Measurements from ENCODE around the gene CYP27B1.
"Not testable (repeated sequence)": the region's sequence is repeated elsewhere in the genome, so short reads cannot be mapped to it uniquely, and the experiment has no call there.

Gene CYP27B1

DNA sequence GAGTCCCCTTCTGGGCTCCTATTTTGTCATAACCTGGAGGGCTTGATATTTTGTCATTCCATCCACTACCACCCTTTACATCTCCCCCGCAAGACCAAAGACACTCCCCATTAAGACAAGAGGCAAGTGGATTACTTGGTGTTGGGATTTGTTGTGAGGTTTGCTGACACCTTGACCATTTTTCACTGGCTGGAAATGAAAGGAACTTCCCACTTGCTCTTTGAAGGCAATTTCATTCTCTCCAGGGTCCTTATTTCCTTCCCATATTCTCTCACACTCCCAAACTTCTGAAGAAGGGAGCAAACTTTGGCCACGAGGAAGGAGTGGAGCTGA lies 43.3 kb downstream of the CYP27B1 start:
- DNase-seq (ENCODE audit: low read depth in 1 of 2, low spot score in 1 of 2), result no peak

DNA sequence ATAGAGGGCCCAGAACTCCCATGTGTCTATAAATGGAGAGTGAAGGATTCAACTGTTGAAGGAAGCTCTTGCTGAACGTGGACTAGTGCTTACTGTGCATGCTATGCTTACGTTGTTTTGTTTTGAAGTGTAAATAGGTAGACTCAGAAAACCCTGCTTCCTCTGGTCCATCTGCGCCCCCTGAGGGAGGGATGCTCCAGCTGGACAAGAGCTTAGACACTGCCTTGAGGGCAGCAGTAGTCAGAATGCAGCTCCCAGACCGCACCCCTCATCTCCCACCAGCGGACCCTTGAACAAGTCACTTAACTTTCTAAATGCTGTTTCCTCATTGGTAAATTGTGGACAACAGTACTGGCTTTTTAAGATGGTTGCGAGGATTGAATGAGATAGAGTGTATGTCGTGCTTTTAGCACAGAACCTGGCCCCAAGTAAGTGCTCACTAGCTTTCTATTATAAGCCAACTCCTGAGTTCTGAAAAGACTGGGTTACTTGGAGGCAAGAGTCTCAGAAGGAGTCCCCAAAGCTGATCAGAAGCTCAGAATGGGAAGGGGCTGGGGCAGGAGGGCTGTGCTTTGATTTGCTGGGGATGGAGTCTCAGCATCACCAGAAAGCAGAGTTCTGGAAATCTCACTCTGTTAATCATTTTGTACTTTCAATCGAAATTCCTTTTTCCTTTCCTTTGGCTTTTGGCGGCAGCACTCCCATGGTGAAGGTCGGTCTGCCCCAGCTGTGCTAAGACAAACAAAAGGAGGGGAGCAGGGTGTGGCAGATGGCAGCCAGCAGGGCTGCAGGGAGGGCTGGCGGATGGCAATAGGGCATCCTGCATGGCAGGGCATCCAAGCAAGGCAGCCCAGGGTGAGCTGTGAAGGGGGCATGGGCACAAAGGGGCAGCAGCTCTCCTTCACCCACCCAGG lies 43.9 kb downstream of the CYP27B1 start:
- DNase-seq (ENCODE audit: low read depth in 1 of 2, low spot score in 1 of 2), result no peak

DNA sequence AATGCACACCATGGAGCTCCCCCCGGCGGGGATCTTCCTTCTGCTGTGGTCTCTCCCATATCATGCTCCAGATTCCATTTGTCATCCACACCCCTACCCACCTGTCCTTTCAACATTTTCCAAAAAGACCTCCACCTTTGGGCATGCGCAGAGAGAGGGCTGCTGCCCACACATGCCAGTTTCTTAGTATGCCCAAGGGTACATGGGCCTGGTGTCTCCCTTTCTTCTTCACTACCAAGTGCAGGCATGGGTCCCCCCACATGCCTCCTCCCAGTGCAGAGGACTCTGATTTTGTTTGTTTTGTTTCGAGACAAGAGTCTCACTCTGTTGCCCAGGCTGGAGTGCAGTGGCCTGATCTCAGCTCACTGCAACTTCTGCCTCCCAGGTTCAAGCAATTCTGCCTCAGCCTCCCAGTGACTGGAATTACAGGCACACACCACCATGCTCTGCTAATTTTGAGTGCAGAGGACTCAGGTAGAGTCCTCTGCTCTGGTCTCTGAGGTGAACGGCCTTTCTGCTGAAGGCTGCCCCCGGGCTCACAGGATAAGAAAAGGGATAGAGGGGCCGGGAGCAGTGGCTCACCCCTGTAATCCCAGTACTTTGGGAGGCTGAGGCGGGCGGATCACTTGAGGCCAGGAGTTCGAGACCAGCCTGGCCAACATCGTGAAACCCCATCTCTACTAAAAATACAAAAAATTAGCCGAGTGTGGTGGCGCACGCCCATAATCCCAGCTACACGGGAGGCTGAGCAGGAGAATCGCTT lies 44.9 kb downstream of the CYP27B1 start:
- DNase-seq (ENCODE audit: low read depth in 1 of 2, low spot score in 1 of 2), result not testable (repeated sequence)

DNA sequence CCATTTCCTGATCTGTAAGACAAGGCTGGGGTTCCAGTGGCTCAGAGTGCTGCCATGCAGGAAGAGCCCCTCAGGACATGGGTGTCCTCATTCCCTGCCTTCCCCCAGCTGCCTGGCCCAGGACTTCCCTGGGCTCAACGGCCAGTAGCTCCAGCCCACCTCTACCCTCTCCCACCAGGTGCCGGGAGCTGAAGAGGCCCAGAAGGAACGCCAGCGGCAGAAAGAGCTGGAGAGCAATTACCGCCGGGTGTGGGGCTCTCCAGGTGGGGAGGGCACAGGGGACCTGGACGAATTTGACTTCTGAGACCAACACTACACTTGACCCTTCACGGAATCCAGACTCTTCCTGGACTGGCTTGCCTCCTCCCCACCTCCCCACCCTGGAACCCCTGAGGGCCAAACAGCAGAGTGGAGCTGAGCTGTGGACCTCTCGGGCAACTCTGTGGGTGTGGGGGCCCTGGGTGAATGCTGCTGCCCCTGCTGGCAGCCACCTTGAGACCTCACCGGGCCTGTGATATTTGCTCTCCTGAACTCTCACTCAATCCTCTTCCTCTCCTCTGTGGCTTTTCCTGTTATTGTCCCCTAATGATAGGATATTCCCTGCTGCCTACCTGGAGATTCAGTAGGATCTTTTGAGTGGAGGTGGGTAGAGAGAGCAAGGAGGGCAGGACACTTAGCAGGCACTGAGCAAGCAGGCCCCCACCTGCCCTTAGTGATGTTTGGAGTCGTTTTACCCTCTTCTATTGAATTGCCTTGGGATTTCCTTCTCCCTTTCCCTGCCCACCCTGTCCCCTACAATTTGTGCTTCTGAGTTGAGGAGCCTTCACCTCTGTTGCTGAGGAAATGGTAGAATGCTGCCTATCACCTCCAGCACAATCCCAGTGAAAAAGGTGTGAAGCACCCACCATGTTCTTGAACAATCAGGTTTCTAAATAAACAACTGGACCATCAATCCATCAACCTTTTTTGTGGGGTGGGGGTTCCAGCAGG lies 46.0 kb downstream of the CYP27B1 start:
- no peak for DNase-seq (ENCODE audit: low read depth in 1 of 2, low spot score in 1 of 2)

DNA sequence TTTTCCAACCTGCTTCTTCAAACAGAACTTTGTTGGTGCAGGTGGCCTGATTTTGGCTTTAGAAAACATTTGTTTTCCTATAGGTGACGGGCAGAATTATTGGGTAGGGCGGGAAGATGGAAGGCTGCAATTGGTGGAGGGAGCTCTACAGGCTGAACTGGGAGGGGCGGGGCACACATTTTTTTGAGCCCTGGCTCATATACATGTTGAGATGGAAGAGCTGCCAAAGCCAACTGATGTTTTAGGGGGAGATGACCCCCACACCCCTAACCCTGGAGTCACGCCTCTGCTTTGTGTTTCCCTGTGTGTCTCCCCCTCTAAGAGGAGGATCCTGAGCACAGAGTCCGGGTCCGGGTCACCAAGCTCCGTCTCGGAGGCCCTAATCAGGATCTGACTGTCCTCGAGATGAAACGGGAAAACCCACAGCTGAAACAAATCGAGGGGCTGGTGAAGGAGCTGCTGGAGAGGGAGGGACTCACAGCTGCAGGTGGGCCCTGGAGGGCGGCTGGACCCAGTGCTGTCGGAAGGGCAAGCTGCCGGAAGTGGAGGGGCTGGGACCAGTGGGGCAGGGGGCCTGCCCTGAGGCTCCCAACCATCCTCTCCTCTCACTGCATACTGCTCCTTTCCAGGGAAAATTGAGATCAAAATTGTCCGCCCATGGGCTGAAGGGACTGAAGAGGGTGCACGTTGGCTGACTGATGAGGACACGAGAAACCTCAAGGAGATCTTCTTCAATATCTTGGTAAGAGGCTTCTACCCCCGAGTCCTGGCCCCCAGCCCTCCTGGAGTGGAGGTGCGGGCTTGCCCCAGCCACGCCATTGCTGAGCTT lies 46.9 kb downstream of the CYP27B1 start:
- DNase-seq (ENCODE audit: low read depth in 1 of 2, low spot score in 1 of 2), result no peak

DNA sequence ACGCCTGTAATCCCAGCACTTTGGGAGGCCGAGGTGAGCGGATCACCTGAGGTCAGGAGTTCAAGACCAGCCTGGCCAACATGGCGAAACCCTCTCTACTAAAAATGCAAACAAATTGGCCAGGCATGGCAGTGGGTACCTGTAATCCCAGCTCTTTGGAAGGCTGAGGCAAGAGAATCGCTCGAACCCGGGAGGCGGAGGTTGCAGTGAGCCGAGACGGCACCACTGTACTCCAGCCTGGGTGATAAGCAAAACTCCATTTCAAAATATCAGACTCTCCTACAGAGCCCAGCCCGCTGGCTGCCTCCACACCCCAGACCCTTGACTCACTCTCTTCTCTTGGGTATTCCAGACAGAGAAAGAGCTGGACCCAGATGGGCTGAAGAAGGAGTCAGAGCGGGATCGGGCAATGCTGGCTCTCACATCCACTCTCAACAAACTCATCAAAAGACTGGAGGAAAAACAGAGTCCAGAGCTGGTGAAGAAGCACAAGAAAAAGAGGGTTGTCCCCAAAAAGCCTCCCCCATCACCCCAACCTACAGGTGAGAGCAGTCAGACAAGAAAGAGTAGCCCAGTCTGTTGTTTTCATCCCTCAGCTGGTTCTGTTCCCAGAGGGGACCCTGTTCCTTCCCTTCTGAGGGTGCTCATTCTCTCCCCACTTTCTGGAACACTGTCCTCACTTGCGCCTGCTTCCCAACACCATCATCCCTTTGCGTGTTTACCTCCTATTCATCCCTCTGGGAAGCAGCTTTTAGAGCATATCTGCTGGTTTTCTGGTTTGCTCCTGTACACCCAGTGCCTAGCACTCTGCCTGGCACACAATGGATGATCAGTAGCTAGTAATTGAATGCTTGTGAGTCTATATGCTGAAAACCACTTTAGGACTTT lies 48.0 kb downstream of the CYP27B1 start:
- DNase-seq (ENCODE audit: low read depth in 1 of 2, low spot score in 1 of 2), result no peak

DNA sequence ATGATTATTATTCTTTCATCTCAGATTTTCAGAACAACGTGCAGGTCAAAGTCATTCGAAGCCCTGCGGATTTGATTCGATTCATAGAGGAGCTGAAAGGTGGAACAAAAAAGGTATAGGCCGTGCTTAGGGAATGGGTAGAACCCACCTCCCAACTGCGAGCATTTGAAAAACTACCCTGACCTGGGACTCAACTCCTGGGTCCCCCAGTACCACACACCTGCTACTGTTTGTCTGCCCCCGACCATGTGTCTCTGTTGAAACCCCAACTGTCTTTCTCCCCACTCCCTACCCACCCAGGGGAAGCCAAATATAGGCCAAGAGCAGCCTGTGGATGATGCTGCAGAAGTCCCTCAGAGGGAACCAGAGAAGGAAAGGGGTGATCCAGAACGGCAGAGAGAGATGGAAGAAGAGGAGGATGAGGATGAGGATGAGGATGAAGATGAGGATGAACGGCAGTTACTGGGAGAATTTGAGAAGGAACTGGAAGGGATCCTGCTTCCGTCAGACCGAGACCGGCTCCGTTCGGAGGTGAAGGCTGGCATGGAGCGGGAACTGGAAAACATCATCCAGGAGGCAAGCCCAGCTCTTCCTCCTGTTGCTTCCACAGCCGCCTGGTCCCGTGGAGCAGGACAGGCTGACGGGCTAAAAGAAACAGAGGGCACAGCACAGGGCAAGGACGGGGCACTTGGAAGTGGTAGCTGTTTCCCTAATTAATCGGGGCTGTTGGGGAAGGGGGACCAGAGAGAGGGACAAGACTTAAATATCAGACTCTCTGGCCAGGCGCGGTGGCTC lies 48.8 kb downstream of the CYP27B1 start:
- DNase-seq (ENCODE audit: low read depth in 1 of 2, low spot score in 1 of 2), result no peak

DNA sequence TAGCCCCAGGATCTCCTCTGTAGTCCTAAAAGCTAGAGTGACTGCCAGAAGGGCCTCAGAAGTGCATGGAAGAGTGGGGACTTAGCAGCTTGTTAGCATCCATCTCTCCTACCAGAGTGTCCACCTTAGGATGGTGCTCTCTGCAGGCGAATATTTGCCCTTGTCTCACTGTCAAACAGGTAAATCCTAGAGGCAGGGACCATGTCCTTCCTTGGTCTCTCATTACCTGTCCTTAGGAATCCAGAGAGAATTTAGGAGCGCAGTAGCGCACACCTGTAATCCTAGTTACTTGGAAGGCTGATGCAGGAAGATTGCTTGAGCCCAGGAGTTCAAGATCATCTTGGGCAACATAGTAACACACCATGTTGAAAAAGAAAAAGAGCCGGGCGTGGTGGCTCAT lies 49.7 kb downstream of the CYP27B1 start:
- DNase-seq (ENCODE audit: low read depth in 1 of 2, low spot score in 1 of 2), result no peak

DNA sequence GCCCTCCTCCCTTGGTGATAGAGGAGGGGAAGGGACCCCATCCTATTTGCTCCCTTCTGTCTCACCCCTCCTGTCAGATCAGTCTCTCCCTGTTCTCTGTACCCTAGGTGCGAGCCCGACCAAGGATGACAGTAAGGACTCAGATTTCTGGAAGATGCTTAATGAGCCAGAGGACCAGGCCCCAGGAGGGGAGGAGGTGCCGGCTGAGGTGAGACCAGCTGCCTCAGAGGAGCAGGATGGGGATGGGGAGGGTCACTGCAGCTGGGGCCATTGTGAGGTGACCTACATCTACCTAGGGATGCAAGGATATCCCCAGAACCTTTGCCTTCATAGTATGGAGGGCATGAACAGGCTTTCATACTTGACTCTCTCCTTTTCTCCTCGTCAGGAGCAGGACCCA lies 50.6 kb downstream of the CYP27B1 start:
- DNase-seq (ENCODE audit: low read depth in 1 of 2, low spot score in 1 of 2), result no peak

DNA sequence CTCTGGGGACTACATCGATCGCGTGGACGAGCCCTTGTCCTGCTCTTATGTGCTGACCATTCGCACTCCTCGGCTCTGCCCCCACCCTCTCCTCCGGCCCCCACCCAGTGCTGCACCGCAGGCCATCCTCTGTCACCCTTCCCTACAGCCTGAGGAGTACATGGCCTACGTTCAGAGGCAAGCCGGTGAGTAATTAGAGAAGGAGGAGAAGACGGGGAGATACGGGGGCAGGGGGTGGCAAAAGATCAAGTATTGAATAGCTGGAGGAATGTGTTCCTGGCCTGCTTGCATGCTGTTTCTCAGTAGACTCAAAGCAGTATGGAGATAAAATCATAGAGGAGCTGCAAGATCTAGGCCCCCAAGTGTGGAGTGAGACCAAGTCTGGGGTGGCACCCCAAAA lies 51.1 kb downstream of the CYP27B1 start:
- DNase-seq (ENCODE audit: low read depth in 1 of 2, low spot score in 1 of 2), result no peak

DNA sequence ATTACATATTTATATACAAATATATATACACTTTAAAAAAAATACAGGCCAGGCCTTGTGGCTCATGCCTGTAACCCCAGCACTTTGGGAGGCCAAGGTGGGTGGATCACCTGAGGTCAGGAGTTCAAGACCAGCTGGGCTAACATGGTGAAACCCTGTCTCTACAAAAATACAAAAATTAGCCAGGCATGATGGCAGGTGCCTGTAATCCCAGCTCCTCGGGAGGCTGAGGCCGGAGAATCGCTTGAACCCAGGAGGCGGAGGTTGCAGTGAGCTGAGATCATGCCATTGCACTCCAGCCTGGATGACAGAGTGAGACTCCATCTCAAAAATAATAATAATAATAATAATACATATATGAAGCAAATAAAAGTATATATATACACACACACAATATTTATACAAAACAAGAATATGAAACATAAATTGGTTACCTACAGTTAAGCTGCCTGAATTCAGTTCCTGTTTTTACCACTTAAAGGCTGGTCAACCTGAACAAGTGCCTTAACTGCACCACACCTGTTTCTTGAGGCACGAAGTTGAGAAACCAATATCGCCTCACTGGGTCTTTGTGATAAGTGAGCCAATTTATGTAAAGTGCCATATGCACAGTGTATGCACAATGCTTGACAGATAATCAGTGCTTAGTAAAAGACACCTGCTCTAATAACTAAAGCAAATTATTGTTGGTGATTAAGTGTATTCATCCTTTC lies 51.7 kb downstream of the CYP27B1 start:
- DNase-seq (ENCODE audit: low read depth in 1 of 2, low spot score in 1 of 2), result not testable (repeated sequence)

DNA sequence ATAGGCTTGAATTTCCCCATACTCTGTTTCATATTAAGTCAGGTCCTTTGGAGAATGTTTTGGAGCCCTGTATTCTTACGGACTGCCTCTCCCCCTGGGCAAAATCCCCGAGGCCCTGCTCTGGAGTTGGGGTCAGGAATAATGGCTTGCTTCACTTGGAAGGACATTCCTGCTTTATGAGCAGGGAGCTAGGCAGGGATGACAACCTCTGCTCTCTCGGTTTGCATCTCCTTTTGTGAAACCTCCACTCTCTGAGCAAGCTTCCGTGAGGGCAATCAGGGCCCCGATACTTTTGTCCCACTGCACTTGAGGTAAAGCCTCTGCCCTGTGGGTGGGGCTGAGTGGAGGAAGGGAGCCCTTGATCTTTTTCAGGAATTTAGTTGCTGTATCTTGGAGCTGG lies 53.7 kb downstream of the CYP27B1 start:
- DNase-seq (ENCODE audit: low read depth in 1 of 2, low spot score in 1 of 2), result no peak

DNA sequence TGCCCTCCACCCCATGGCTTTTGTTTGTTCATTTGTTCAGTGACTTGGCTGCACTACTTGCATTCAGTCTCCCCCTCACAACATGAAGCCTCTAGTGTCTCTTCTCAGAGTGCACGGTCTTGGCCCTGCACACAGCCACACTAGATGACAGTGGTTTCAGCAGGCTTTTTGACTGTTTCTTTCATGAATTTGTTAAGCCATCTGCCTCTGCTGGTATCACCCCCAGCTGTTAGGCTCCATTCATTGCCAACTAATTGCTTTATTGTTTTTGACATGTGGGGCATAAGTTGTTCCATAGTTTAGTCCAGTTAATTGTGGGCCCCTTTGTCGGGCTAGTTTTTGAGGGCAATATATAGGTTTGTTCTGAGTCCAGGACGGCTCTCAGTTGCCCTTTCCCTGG lies 54.2 kb downstream of the CYP27B1 start:
- DNase-seq (ENCODE audit: low read depth in 1 of 2, low spot score in 1 of 2), result no peak
